Measurements from ENCODE around the gene DCBLD1.

DNA sequence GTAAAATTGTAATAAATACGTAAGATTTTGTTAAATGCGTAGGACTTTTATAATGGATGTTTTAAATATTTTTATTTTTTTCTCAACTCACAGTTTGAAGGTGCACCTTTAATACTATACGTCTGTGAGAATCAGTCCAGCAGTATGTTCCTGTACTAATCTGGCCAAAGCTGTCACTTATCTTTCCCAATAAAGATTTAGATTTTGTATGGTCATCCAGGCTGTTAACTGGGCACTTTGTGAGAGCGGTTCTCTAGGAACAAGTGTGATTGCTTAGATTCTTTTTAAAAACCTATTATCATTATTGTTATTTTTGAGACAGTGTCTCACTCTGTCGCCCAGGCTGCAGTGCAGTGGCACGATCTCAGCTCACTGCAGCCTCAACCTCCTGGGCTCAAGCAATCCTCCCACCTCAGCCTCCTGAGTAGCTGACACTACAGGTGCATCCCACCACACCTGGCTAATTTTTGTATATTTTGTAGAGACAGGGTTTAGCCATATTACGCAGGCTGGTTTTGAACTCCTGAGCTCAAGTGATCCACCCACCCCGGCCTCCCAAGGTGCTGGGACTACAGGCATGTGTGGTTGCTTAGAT, 1.7 kb downstream of the DCBLD1 start:
- TF ChIP-seq, protein P1, sequence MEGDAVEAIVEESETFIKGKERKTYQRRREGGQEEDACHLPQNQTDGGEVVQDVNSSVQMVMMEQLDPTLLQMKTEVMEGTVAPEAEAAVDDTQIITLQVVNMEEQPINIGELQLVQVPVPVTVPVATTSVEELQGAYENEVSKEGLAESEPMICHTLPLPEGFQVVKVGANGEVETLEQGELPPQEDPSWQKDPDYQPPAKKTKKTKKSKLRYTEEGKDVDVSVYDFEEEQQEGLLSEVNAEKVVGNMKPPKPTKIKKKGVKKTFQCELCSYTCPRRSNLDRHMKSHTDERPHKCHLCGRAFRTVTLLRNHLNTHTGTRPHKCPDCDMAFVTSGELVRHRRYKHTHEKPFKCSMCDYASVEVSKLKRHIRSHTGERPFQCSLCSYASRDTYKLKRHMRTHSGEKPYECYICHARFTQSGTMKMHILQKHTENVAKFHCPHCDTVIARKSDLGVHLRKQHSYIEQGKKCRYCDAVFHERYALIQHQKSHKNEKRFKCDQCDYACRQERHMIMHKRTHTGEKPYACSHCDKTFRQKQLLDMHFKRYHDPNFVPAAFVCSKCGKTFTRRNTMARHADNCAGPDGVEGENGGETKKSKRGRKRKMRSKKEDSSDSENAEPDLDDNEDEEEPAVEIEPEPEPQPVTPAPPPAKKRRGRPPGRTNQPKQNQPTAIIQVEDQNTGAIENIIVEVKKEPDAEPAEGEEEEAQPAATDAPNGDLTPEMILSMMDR (optimal IDR thresholded peaks at IDR 0.05 in 1 of 3, IDR thresholded peaks at IDR 0.05 in 1 of 3, conservative IDR thresholded peaks at IDR 0.05 in 1 of 3; ENCODE audit: extremely low read depth in 1 of 3, insufficient read depth in 2 of 3, low read length in 3 of 3), result no peak
- TF ChIP-seq EZH2 (IDR thresholded peaks at IDR 0.05; ENCODE audit: low read length), result no peak

Measured in keratinocyte (primary cell).